Gastroesophageal sphincter (tissue), 3 donors: Measurements from ENCODE around the gene TMEM200A.

ENCODE experiments used
- EP300 ChIP-seq: sonication (generic); formaldehyde crosslinking; IDR thresholded peaks from one replicate; pipeline ENCODE4 v1.6.1; 2017; ENCODE audit warnings: antibody characterized with exemption, mild to moderate bottlenecking
- POLR2A ChIP-seq, 2 donors: fragments of 450-650 bp; IDR thresholded peaks; one replicate each; pipeline ENCODE4 v1.6.1; 2017; ENCODE audit warnings: antibody characterized with exemption in 2 of 2, mild to moderate bottlenecking in 2 of 2, moderate library complexity in 1 of 2
- POLR2AphosphoS5 ChIP-seq: sonication (generic); formaldehyde crosslinking; IDR thresholded peaks from one replicate; pipeline ENCODE4 v1.6.1; 2017; ENCODE audit warnings: antibody characterized with exemption
- TF ChIP-seq, protein P1 (sequence below), 4 experiments: fragments of 200-600 bp in 2 of 4; fragments of 450-650 bp in 2 of 4; sonication (generic) in 1 of 4; IDR thresholded peaks; one replicate each; pipeline ENCODE4 v1.5.1; 2017 to 2019; ENCODE audit warnings: antibody characterized with exemption in 4 of 4, mild to moderate bottlenecking in 2 of 4, moderate library complexity in 2 of 4

DNA sequence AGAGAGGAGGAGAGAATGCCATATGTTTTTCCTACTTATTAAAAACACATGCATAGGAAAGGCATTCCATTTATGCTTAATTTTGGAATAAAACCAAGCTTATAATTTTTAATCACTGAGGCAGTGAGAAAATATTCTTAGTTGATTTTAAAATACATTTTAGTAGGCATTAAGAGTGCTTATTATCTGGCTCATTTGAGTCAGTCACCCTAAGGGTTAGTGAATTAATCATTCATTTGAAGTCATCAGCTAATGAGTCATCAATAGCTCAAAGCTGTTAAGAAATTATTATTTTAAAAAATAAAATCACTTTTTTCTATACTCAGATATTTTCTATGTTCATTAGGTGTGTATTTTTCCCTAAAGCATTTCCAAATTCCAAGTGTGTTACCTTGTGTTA, 81.6 kb downstream of the TMEM200A start:
- no peak for TF ChIP-seq POLR2AphosphoS5
- TF ChIP-seq, protein P1, sequence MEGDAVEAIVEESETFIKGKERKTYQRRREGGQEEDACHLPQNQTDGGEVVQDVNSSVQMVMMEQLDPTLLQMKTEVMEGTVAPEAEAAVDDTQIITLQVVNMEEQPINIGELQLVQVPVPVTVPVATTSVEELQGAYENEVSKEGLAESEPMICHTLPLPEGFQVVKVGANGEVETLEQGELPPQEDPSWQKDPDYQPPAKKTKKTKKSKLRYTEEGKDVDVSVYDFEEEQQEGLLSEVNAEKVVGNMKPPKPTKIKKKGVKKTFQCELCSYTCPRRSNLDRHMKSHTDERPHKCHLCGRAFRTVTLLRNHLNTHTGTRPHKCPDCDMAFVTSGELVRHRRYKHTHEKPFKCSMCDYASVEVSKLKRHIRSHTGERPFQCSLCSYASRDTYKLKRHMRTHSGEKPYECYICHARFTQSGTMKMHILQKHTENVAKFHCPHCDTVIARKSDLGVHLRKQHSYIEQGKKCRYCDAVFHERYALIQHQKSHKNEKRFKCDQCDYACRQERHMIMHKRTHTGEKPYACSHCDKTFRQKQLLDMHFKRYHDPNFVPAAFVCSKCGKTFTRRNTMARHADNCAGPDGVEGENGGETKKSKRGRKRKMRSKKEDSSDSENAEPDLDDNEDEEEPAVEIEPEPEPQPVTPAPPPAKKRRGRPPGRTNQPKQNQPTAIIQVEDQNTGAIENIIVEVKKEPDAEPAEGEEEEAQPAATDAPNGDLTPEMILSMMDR (IDR thresholded peaks at IDR 0.05) = no peak
- TF ChIP-seq EP300 = no peak
- TF ChIP-seq POLR2A (IDR thresholded peaks at IDR 0.05) = no peak
